ENCODE data around the gene ARR3. TPM values are rescaled to one million over a fixed set of nuclear protein-coding genes. Genes with fewer than 3 reads are reported as not detected.
"Not testable (repeated sequence)": the region's sequence is repeated elsewhere in the genome, so short reads cannot be mapped to it uniquely, and the experiment has no call there.

The ARR3 gene
- total RNA-seq, 1 donor from 2014 or later, result not detected

DNA sequence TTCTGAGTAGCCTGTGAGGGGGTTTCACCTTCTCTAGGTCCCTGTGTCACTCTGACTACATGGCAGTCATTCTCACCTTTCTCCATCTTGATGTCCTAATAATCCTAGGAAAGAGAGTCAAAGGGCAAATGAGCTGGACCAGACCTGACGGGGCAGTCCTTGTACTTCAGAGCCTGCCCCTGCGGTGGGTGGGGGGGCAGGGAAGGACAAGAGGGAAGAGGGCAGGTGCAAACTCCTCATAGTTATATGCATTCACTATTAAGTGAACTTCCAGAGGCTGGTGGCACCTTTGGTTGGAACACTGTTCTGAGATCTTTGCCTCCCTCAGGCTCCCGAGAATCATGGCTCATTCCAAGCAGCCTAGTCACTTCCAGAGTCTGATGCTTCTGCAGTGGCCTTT is 33.8 kb upstream of the ARR3 start, which contains the start of gene AWAT1:
Gene AWAT1, plus strand, starts transcription at position 301 of the 400 bp plus-strand sequence. Its CDS starts 41 bp downstream, at position 342.
- Mint-ChIP-seq H3K4me3 (no peak within 1 kb of the TSS), H3K27me3 (no peaks in the 10 kb centered on the region), H3K27ac (no peak within 1 kb of the TSS), H3K4me1 (ENCODE audit: unreplicated experiment) (no peaks in the 10 kb centered on the region), H3K36me3 (no peaks in the 10 kb centered on the region), H3K9me3 (no peaks in the 10 kb centered on the region)
- DNase-seq (ENCODE audit: extremely low spot score, unreplicated experiment), result no peak
- TF ChIP-seq, protein P1, sequence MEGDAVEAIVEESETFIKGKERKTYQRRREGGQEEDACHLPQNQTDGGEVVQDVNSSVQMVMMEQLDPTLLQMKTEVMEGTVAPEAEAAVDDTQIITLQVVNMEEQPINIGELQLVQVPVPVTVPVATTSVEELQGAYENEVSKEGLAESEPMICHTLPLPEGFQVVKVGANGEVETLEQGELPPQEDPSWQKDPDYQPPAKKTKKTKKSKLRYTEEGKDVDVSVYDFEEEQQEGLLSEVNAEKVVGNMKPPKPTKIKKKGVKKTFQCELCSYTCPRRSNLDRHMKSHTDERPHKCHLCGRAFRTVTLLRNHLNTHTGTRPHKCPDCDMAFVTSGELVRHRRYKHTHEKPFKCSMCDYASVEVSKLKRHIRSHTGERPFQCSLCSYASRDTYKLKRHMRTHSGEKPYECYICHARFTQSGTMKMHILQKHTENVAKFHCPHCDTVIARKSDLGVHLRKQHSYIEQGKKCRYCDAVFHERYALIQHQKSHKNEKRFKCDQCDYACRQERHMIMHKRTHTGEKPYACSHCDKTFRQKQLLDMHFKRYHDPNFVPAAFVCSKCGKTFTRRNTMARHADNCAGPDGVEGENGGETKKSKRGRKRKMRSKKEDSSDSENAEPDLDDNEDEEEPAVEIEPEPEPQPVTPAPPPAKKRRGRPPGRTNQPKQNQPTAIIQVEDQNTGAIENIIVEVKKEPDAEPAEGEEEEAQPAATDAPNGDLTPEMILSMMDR (conservative IDR thresholded peaks at IDR 0.05), result no peak

DNA sequence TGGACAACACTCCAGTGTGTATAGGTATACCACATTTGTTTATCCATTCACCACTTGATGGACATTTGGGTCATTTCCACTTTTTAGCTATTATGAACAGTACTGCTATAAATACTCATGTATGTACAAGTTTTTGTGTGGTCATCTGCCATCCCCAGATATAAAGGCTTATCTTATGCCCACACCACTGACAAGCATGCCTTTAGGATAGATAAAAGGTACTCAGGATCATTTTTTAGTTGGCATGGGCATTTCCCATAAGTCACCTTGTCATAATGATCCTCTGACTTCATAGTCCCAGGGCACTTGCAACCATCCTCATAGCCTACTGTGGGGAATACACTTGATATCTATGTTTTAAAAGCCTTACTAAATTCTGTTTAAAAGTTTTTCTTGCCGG is 27.4 kb upstream of the ARR3 start:
- H3K27ac Mint-ChIP-seq, result no peak overlapping the region
- no peaks in the 10 kb centered on the region for H3K27me3 Mint-ChIP-seq
- no peaks in the 10 kb centered on the region for H3K4me1 Mint-ChIP-seq (ENCODE audit: unreplicated experiment)
- no peak for DNase-seq (ENCODE audit: extremely low spot score, unreplicated experiment)
- TF ChIP-seq, protein P1 (conservative IDR thresholded peaks at IDR 0.05), result no peak
- H3K4me3 Mint-ChIP-seq, result no peak overlapping the region
- peaks cover 4% of the 10 kb centered on the region for H3K9me3 Mint-ChIP-seq
- H3K36me3 Mint-ChIP-seq, result no peaks in the 10 kb centered on the region

DNA sequence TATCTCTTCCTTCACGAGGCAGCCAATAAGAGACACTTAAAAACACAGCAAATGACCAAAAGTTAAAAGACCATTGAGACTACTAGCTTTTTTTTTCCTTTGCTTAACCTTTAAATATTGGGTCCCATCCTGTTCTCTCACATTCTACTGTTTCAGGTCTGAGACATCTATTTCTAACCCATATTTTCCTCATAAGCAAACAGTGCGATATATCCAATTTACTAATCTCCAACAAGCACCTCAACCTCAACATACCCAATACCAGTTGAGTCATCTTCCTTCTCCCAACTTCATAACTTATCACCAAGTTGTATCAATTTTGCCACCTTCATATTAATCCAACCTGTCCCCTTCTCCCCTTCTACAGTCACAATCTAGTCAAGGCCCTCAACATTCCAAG is 26.6 kb upstream of the ARR3 start:
- DNase-seq (ENCODE audit: extremely low spot score, unreplicated experiment), result no peak
- Mint-ChIP-seq H3K4me1 (ENCODE audit: unreplicated experiment) (no peaks in the 10 kb centered on the region), H3K27me3 (no peaks in the 10 kb centered on the region), H3K4me3 (no peak overlapping the region), H3K27ac (no peak overlapping the region), H3K36me3 (no peaks in the 10 kb centered on the region), H3K9me3 (peaks cover 4% of the 10 kb centered on the region)
- TF ChIP-seq, protein P1 (conservative IDR thresholded peaks at IDR 0.05), result no peak

DNA sequence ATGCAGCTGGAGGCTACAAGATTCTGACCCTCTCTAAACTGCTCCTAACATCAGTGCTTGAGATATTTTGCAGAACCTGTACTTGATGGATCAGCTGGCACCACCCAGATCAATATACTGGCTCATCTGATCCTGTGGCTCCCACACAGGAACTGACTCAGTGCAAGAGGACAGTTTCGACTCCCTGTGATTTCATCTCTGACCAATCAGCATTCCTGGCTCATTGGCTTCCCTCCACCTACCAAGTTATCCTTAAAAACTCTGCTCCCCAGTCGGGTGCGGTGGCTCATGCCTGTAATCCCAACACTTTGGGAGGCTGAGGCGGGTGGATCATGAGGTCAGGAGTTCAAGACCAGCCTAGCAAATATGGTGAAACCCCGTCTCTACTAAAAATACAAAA is 24.5 kb upstream of the ARR3 start:
- not testable (repeated sequence) for H3K27ac Mint-ChIP-seq; H3K36me3 Mint-ChIP-seq; H3K9me3 Mint-ChIP-seq; H3K4me1 Mint-ChIP-seq (ENCODE audit: unreplicated experiment); H3K27me3 Mint-ChIP-seq; DNase-seq (ENCODE audit: extremely low spot score, unreplicated experiment); H3K4me3 Mint-ChIP-seq

DNA sequence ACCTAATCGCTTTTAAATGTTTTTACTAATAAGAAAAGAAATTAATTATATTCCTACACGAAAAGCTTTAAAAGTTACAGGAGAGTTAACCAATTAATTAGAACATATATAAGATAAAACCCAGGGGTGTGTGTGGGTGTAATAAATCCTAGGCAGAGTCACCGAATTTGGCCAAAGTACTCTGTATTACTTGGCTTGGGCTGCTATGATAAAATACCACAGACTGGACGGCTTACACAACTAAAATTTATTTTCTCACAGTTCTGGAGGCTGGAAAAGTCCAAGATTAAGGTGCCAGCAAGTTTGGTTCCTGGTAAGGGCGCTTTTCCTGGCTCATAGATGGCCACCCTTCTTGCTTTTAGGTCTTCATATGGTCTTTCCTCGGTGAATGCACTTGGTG is 23.3 kb upstream of the ARR3 start:
- Mint-ChIP-seq H3K27ac (no peak overlapping the region), H3K9me3 (peaks cover 4% of the 10 kb centered on the region), H3K4me1 (ENCODE audit: unreplicated experiment) (no peaks in the 10 kb centered on the region), H3K27me3 (no peaks in the 10 kb centered on the region), H3K4me3 (no peak overlapping the region), H3K36me3 (no peaks in the 10 kb centered on the region)
- TF ChIP-seq, protein P1 (conservative IDR thresholded peaks at IDR 0.05), result no peak
- DNase-seq (ENCODE audit: extremely low spot score, unreplicated experiment), result no peak

DNA sequence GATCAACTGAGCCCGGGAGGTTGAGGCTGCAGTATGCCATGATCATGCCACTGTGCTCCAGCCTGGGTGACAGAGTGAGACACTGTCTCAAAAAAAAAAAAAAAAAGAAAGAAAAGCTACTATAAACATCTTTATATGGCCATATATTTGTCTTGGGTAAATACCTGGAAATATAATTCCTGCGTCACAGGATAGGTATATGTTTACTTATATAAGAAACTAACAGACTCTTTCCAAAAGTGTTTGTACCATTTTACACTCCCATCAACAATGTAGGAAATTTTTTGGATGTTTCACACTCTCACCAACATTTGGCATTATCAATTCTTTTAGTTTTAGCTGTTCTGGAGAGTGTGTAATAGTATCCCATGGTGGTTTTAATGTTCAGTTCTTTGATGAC is 20.9 kb upstream of the ARR3 start:
- Mint-ChIP-seq H3K9me3 (peaks cover 4% of the 10 kb centered on the region), H3K4me1 (ENCODE audit: unreplicated experiment) (no peaks in the 10 kb centered on the region), H3K27ac (no peak overlapping the region), H3K36me3 (no peaks in the 10 kb centered on the region), H3K27me3 (no peaks in the 10 kb centered on the region), H3K4me3 (no peak overlapping the region)
- no peak for DNase-seq (ENCODE audit: extremely low spot score, unreplicated experiment)
- TF ChIP-seq, protein P1 (conservative IDR thresholded peaks at IDR 0.05), result no peak
